ENCODE results near the gene PIGL.
"Not testable (repeated sequence)": the region's sequence is repeated elsewhere in the genome, so short reads cannot be mapped to it uniquely, and the experiment has no call there.

The PIGL gene

GRCh38 chr17:16288860-16289571 lies 72.0 kb downstream of the PIGL start:
- TF ChIP-seq CTCF (IDR thresholded peaks at IDR 0.05; ENCODE audit: low read depth, low read length): no peak
- H3K4me3 ChIP-seq (ENCODE audit: low read depth, low read length): no peak overlapping the region

GRCh38 chr17:16293931-16294330 lies 76.9 kb downstream of the PIGL start:
- no peak for TF ChIP-seq CTCF (IDR thresholded peaks at IDR 0.05; ENCODE audit: low read depth, low read length)

DNA sequence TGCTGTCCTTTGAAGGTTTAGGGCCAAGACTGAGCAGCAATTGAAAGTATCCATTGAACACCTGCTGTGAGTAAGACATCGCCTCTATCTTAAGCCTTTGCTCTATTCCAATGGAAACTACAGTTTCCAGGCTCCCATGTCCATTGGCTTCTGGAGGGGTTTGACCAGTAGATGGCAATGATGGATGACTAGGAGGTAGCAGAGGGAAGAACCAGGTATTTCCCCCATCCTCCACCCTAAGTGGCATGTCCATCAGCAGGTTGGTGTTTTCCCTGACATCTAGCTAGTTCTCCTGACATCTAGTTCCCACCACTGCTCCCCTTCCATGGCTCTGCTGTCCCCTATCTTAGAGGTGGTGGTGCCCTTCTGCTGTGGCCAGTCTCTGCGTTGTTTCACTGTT lies 77.5 kb downstream of the PIGL start:
- no peak for TF ChIP-seq CTCF (IDR thresholded peaks at IDR 0.05; ENCODE audit: low read depth, low read length)
- H3K4me3 ChIP-seq (ENCODE audit: low read depth, low read length): no peak overlapping the region

More at GRCh38 chr17:16293931-16294330, 76.9 kb downstream of the PIGL start:
- H3K4me3 ChIP-seq (ENCODE audit: low read depth, low read length): no peak overlapping the region

DNA sequence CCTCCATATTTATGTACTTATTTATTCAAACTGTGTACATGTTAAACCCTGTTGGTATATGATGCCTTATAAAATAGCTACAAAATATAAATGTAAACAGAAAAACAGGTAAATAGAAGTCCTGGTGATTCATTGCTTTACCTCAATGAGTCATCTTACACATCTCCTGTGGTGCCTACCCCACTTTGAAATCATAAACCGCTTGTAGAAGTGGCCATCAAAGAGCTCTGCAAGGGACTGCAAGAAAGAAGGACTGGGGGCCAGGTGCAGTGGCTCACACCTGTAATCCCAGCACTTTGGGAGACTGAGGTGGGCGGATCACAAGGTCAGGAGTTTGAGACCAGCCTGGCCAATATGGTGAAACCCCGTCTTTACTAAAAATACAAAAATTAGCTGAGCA lies 79.1 kb downstream of the PIGL start:
- not testable (repeated sequence) for H3K4me3 ChIP-seq (ENCODE audit: low read depth, low read length)

DNA sequence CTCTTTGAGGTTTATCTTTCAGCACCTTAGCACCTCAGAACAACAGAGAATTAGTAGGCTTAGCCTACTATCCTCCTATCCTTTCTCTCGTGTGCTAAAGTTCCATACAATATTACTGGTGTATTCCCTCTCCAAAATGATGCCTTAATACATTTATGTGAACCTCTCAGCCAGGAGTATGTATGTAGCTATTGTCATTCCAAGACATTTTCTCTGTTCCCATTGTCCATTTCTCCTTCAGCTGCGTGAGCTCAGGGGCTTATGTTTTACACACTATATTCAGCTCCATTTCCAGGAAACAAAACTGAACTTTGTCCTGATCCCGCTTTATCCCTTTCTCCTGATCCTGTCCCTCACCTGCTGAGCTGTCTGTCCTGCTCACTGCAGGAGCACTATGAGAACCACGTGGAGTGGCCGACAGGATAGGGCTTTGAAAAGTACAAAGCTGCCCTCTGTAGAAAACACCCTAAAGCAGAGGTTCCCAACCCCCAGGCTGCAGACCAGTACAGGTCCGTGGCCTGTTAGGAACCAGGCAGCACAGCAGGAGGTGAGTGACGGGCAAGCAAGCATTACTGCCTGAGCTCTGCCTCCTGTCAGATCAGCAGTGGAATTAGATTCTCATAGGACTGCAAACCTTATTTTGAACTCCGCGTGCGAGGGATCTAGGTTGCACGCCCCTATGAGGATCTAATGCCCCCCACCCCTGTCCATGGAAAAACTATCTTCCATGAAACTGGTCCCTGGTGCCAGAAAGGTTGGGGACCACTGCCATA lies 80.5 kb downstream of the PIGL start:
- no peak for TF ChIP-seq CTCF (IDR thresholded peaks at IDR 0.05; ENCODE audit: low read depth, low read length)
- no peak overlapping the region for H3K4me3 ChIP-seq (ENCODE audit: low read depth, low read length)

- no peak overlapping the region for H3K4me3 ChIP-seq (ENCODE audit: low read depth, low read length)
- no peak for TF ChIP-seq CTCF (IDR thresholded peaks at IDR 0.05; ENCODE audit: low read depth, low read length)
Observed at GRCh38 chr17:16298140-16298662, 81.2 kb downstream of the PIGL start.

- no peak for TF ChIP-seq CTCF (IDR thresholded peaks at IDR 0.05; ENCODE audit: low read depth, low read length)
Observed at GRCh38 chr17:16300554-16300953, 83.5 kb downstream of the PIGL start.

More at GRCh38 chr17:16300554-16300953, 83.5 kb downstream of the PIGL start:
- H3K4me3 ChIP-seq (ENCODE audit: low read depth, low read length): no peak overlapping the region

Data from WI38 (cell line).